Right atrium auricular region (tissue), 2 donors: Measurements from ENCODE around the gene DDX51. TPM values are rescaled to one million over a fixed set of nuclear protein-coding genes. Genes with fewer than 3 reads are reported as not detected.

Experiments
- DNase-seq: peaks from one replicate; pipeline ENCODE4 v3.0.0-alpha.2; 2019; ENCODE audit warnings: low spot score
- H3K27ac ChIP-seq, 2 donors: fragments of 200-600 bp; sonication (generic); 1 replicate in 1 of 2; 2 replicates in 1 of 2; pipeline ENCODE4 v1.5.1; 2016 to 2019
- H3K27me3 ChIP-seq, 2 donors: fragments of 200-600 bp; sonication (generic); one replicate each; pipeline versions ENCODE4 v1.5.1 to v1.6.0; 2017 to 2019
- H3K36me3 ChIP-seq: fragments of 200-600 bp; sonication (generic); one replicate; pipeline ENCODE4 v1.5.1; 2016
- H3K4me1 ChIP-seq, 2 donors: fragments of 200-600 bp; sonication (generic); one replicate each; pipeline versions ENCODE4 v1.5.1 to v1.6.0; 2017 to 2019
- H3K4me3 ChIP-seq, 2 donors: fragments of 200-600 bp; sonication (generic); 1 replicate in 1 of 2; 2 replicates in 1 of 2; pipeline ENCODE4 v1.5.1; 2017 to 2019; ENCODE audit warnings: mild to moderate bottlenecking in 1 of 2, moderate library complexity in 1 of 2
- H3K9me3 ChIP-seq, 2 donors: fragments of 200-600 bp; sonication (generic); one replicate each; pipeline ENCODE4 v1.5.1; 2019
- total RNA-seq, 2 donors: library from RNA; depleted of rRNA; stranded (reverse); fragments of >200 nt; gene quantifications; one replicate each; pipeline ENCODE4 v1.1.0, GENCODE V29; 2016
- TF ChIP-seq, protein P1 (sequence below), 2 donors: fragments of 200-600 bp; sonication (generic); IDR thresholded peaks; one replicate each; pipeline ENCODE4 v1.5.1; 2019; ENCODE audit warnings: antibody characterized with exemption in 2 of 2

DDX51 gene
- total RNA-seq, 2 donors from 2014 or later: 6.6 to 8.0 TPM

DNA sequence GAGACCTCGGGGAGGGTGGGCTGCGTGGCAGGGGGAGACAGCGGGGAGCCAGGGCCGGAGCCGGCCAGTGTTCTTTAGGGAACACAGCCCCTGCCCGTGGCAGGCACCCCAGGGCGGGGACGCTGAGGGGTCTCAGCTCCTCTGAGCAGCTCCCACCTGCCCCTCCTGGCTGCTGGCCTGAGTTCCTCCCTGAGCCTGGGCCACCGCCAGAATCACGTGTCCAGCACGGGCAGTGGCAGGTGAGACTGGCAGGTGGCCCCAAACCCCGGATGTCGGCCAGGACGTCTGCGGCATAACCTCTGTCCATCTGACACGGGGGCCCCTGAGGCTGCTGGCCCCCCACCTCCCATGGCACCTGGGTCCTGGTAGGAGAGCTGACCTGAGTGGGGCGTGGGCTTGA, 25.3 kb upstream of the DDX51 start:
- Histone ChIP-seq H3K36me3 (no peaks in the 10 kb centered on the region), H3K4me1 (no peaks in the 10 kb centered on the region), H3K9me3 (no peaks in the 10 kb centered on the region), H3K27me3 (no peaks in the 10 kb centered on the region), H3K27ac (no peak overlapping the region), H3K4me3 (no peak overlapping the region)
- DNase-seq: no peak
- TF ChIP-seq, protein P1, sequence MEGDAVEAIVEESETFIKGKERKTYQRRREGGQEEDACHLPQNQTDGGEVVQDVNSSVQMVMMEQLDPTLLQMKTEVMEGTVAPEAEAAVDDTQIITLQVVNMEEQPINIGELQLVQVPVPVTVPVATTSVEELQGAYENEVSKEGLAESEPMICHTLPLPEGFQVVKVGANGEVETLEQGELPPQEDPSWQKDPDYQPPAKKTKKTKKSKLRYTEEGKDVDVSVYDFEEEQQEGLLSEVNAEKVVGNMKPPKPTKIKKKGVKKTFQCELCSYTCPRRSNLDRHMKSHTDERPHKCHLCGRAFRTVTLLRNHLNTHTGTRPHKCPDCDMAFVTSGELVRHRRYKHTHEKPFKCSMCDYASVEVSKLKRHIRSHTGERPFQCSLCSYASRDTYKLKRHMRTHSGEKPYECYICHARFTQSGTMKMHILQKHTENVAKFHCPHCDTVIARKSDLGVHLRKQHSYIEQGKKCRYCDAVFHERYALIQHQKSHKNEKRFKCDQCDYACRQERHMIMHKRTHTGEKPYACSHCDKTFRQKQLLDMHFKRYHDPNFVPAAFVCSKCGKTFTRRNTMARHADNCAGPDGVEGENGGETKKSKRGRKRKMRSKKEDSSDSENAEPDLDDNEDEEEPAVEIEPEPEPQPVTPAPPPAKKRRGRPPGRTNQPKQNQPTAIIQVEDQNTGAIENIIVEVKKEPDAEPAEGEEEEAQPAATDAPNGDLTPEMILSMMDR (IDR thresholded peaks at IDR 0.05): no peak

DNA sequence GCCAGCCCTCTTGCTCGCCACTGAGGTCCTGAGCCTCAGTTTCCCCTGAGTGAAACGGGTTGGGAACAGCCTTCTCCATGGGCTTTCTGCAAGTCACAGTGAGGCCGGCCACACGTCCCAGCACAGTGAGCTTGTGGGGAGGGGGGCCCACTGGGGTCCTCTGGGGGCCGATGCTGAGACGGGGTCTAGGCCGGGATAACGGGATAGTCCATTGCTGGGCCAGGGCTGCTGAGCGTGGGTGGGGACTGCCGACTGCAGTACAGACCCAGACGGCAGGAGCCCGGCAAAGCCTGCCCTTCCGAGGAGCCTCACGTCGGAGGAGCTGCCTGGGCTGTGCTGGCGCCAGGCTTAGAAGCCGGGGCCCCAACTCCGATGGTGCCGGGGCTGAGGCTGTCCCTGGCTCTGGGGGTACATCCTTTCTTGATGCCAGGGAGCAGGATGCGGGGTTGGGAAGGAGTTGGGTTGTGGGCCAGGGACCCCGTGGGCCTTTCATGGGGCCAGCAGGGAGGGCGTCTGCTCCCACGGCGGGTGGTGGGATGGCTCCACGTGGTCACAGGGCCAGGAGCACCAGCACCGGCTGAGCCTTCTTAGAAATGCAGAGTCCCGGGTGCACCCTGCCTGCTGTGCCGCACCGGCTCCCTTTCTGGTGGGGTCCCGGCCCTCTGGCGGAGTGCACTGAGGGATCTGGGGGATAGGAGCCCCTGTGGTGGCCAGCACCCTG, 24.4 kb upstream of the DDX51 start:
- no peak for DNase-seq
- Histone ChIP-seq H3K4me1 (no peaks in the 10 kb centered on the region), H3K36me3 (no peaks in the 10 kb centered on the region), H3K4me3 (no peak overlapping the region), H3K27ac (no peak overlapping the region), H3K9me3 (no peaks in the 10 kb centered on the region), H3K27me3 (no peaks in the 10 kb centered on the region)
- TF ChIP-seq, protein P1 (IDR thresholded peaks at IDR 0.05): no peak

DNA sequence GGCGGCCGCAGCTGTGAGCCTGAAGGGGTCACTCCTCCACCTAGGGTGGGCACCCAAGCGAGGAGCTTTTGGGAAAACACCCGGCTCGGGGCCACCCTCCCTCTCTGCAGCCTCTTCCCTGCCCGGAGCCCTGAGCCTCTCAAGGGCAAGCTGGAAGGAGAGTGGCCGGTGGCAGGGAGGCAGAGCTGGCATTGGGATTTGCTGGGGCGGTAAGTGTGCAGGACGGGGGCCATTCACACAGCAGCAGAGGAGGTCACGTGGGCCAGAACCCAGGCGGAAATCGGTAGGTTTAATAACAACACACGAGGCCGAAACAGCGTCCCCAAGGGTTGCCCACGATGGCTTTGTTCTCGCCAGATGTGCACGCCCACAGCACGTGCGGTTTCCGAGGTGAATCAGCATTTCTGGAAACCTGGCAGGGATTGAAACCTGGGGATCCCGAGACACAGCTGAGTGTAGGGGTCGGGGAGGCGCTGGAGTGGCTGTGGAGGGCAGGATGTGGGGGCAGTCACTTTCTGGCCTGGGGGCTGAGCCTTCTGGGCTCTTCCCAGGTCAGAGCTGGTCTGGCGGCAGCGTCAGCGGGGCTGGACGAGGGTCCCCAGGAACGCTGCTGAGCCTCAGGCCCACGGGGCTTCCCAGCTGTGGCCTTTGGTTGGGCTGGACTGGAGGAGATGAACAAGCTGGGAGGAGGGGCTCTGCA, 23.6 kb upstream of the DDX51 start:
- Histone ChIP-seq H3K4me3 (no peak overlapping the region), H3K36me3 (no peaks in the 10 kb centered on the region), H3K4me1 (no peaks in the 10 kb centered on the region), H3K27me3 (no peaks in the 10 kb centered on the region), H3K27ac (no peak overlapping the region), H3K9me3 (no peaks in the 10 kb centered on the region)
- TF ChIP-seq, protein P1 (IDR thresholded peaks at IDR 0.05): no peak
- no peak for DNase-seq

DNA sequence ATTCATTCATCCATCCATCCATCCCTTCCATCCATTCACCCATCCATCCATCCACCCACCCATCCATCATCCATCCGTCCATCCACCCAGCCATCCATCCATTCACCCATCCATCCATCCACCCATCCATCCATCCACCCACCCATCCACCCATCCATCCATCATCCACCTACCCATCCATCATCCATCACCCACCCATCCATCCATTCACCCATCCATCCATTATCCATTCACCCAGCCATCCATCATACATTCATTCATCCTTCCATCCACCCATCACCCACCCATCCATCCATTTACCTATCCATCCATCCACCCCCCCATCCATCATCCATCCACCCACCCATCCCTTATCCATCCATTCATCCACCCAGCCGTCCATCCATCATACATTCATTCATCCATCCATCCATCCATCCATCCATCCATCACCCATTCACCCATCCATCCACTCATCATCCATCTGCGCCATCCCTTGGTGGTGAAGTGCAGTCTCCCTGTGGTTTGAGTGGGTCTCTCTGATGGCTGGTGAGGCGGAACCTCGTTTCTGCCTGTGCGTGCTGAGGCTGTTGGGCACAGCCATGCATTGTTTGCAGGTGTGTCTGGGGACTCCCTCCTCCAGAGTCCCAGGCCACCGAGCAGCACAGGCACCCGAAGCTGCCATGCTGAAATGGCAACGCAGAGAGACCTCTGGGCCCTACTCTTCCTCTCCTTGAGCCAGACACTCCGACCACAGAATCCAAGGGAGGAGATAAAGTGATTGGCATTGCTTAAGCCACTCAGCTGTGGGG, 22.9 kb upstream of the DDX51 start:
- DNase-seq: no peak
- Histone ChIP-seq H3K9me3 (no peaks in the 10 kb centered on the region), H3K4me1 (no peaks in the 10 kb centered on the region), H3K36me3 (no peaks in the 10 kb centered on the region), H3K4me3 (no peak overlapping the region), H3K27me3 (no peaks in the 10 kb centered on the region), H3K27ac (no peak overlapping the region)
- TF ChIP-seq, protein P1 (IDR thresholded peaks at IDR 0.05): no peak

DNA sequence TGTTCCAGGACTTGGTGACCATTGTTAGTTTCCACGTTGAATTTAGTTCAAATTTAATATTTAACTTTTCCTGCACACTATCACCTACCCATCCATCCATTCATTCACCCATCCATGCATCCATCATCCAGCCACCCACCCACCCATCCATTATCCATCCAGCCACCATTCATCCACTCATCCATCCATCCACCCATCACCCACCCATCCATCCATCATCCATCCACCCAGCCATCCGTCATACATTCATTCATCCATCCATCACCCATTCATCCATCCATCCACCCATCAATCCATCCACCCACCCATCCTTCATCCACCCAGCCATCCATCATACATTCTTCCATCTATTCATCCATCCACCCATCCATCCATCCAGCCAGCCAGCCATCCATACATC, 22.0 kb upstream of the DDX51 start:
- TF ChIP-seq, protein P1 (IDR thresholded peaks at IDR 0.05): no peak
- no peaks in the 10 kb centered on the region for H3K9me3 ChIP-seq
- H3K4me1 ChIP-seq: no peaks in the 10 kb centered on the region
- no peaks in the 10 kb centered on the region for H3K36me3 ChIP-seq
- H3K27ac ChIP-seq: no peak overlapping the region
- H3K27me3 ChIP-seq: no peaks in the 10 kb centered on the region
- H3K4me3 ChIP-seq: no peak overlapping the region
- no peak for DNase-seq
